Common myeloid progenitor, CD34-positive (primary cell): ENCODE measurements around the gene RPS28.

Experiments
- CTCF ChIA-PET: fragments of 350-600 bp; sonication (Branson Sonifier 250); formaldehyde crosslinking; loops from one replicate; lab custom pipeline; 2021; ENCODE audit warnings: antibody characterized with exemption; lab: Charles Lee
- POLR2A ChIA-PET: fragments of 350-600 bp; sonication (Branson Sonifier 250); formaldehyde crosslinking; loops from one replicate; lab custom pipeline; 2021; ENCODE audit warnings: antibody characterized with exemption; lab: Charles Lee
- DNase-seq, 3 donors: peaks; one replicate each; pipeline versions ENCODE4 v3.0.0 to v3.0.0-alpha.2; 2013
- H3K27ac ChIP-seq, 2 experiments: 1 replicate in 1 of 2; 2 replicates in 1 of 2; pipeline ENCODE4 v1.7.0; 2013; ENCODE audit warnings: inconsistent platforms in 2 of 2, low read length in 2 of 2, mild to moderate bottlenecking in 2 of 2, low read depth in 1 of 2, moderate library complexity in 1 of 2; ENCODE audit not compliant: severe bottlenecking in 2 of 2, insufficient read depth in 1 of 2, poor library complexity in 1 of 2
- H3K27me3 ChIP-seq, 5 experiments: replicated peaks in 2 of 5; 1 replicate in 3 of 5; 2 replicates in 2 of 5; pipeline versions ENCODE4 v1.6.1 to v1.7.0; 2013; ENCODE audit warnings: low read length in 4 of 5, mild to moderate bottlenecking in 2 of 5, moderate library complexity in 2 of 5, inconsistent platforms in 1 of 5; ENCODE audit not compliant: insufficient read depth in 5 of 5, control insufficient read depth in 4 of 5
- H3K36me3 ChIP-seq, 4 experiments: 1 replicate in 2 of 4; 2 replicates in 2 of 4; pipeline versions ENCODE4 v1.6.1 to v1.7.0; 2013; ENCODE audit warnings: low read length in 3 of 4, control low read depth in 1 of 4, mild to moderate bottlenecking in 1 of 4; ENCODE audit not compliant: control insufficient read depth in 4 of 4, insufficient read depth in 4 of 4
- H3K4me1 ChIP-seq, 4 experiments: 1 replicate in 3 of 4; 2 replicates in 1 of 4; pipeline versions ENCODE4 v1.6.1 to v1.7.1; 2013; ENCODE audit warnings: low read length in 3 of 4, mild to moderate bottlenecking in 3 of 4, control low read depth in 1 of 4, inconsistent platforms in 1 of 4, moderate library complexity in 1 of 4; ENCODE audit not compliant: control insufficient read depth in 4 of 4, insufficient read depth in 4 of 4; ENCODE audit errors: control extremely low read depth in 1 of 4
- H3K4me3 ChIP-seq, 7 experiments: 1 replicate in 4 of 7; 2 replicates in 3 of 7; pipeline versions ENCODE4 v1.5.1 to v1.7.0; 2013; ENCODE audit warnings: mild to moderate bottlenecking in 7 of 7, low read length in 6 of 7, moderate library complexity in 6 of 7, inconsistent platforms in 2 of 7, low read depth in 2 of 7, control low read depth in 1 of 7; ENCODE audit not compliant: insufficient read depth in 4 of 7, control insufficient read depth in 1 of 7; ENCODE audit errors: extremely low read depth in 1 of 7
- H3K9me3 ChIP-seq, 5 experiments: 1 replicate in 4 of 5; 2 replicates in 1 of 5; pipeline versions ENCODE4 v1.6.1 to v1.7.1; 2013; ENCODE audit warnings: low read length in 4 of 5, mild to moderate bottlenecking in 2 of 5, inconsistent platforms in 1 of 5, low read depth in 1 of 5, moderate library complexity in 1 of 5; ENCODE audit not compliant: control insufficient read depth in 4 of 5, insufficient read depth in 2 of 5; ENCODE audit errors: control extremely low read depth in 1 of 5
- WGBS: methylation state at CpG from one replicate; pipeline ENCODE4 v1.1.5; 2013; ENCODE audit not compliant: insufficient coverage; 5-methylcytosine and 5-hydroxymethylcytosine counted together

RPS28 gene

GRCh38 chr19:8366961-8367326 lies 45.6 kb downstream of the RPS28 start:
- ChIA-PET CTCF (interaction anchor here (1.6 kb wide), 1 partner anchor 13 kb away, joined by 7 read pairs; no protein-coding TSS in a partner anchor), POLR2A (interaction anchor here (1.6 kb wide), 1 partner anchor 23 kb away, joined by 4 read pairs; the partner anchor contains the start of gene RAB11B)
- no peaks in the 10 kb centered on the region for H3K36me3 ChIP-seq
- H3K27ac ChIP-seq = no peak overlapping the region
- 82% methylated on average over 8 of the region's 13 CpGs for WGBS
- H3K4me3 ChIP-seq = no peak overlapping the region
- DNase-seq = no peak
- H3K4me1 ChIP-seq = peaks cover 0 to 45% (median 33%) of the 10 kb centered on the region in 4 experiments
- peaks cover 0 to 59% (median 21%) of the 10 kb centered on the region in 5 experiments for H3K27me3 ChIP-seq
- no peaks in the 10 kb centered on the region for H3K9me3 ChIP-seq

GRCh38 chr19:8367327-8368001 lies 46.2 kb downstream of the RPS28 start:
- H3K27ac ChIP-seq = no peak overlapping the region
- peaks cover 0 to 54% (median 21%) of the 10 kb centered on the region in 5 experiments for H3K27me3 ChIP-seq
- peaks cover 0 to 41% (median 31%) of the 10 kb centered on the region in 4 experiments for H3K4me1 ChIP-seq
- POLR2A ChIA-PET = interaction anchor here (1.6 kb wide), 1 partner anchor 22 kb away, joined by 4 read pairs; the partner anchor contains the start of gene RAB11B
- H3K9me3 ChIP-seq = no peaks in the 10 kb centered on the region
- no peak for DNase-seq
- CTCF ChIA-PET = interaction anchor here (0.7 to 1.6 kb wide), 3 partner anchors 10 to 77 kb away, joined by 3 to 7 read pairs (median 3); partner anchors contain the start of gene HNRNPM
- H3K4me3 ChIP-seq = peak overlapping the region in 2 of 7 experiments; percentile 1 to 28
- H3K36me3 ChIP-seq = no peaks in the 10 kb centered on the region
- WGBS = 27% methylated on average over 18 of the region's 23 CpGs

- 95% methylated on average over 10 of the region's 19 CpGs for WGBS
- CTCF ChIA-PET = interaction anchor here (0.8 to 2.1 kb wide), 5 partner anchors 12 to 17 kb away, joined by 3 to 10 read pairs (median 3); no protein-coding TSS in a partner anchor
- POLR2A ChIA-PET = no interaction called here
- Histone ChIP-seq H3K27me3 (peaks cover 0 to 28% (median 12%) of the 10 kb centered on the region in 5 experiments), H3K36me3 (peaks cover 0 to 6% (median 0%) of the 10 kb centered on the region in 4 experiments), H3K4me3 (no peak overlapping the region), H3K4me1 (peaks cover 0 to 24% (median 20%) of the 10 kb centered on the region in 4 experiments), H3K9me3 (no peaks in the 10 kb centered on the region), H3K27ac (no peak overlapping the region)
- no peak for DNase-seq
Measured at GRCh38 chr19:8370176-8371010, 49.1 kb downstream of the RPS28 start.

- ChIA-PET CTCF (interaction anchor here (1.0 to 2.1 kb wide), 3 partner anchors 13 to 18 kb away, joined by 3 to 10 read pairs (median 3); no protein-coding TSS in a partner anchor), POLR2A (no interaction called here)
- H3K27ac ChIP-seq = no peak overlapping the region
- DNase-seq = peak; percentile 52 to 92 (median 85)
- peak overlapping the region in 1 of 7 experiments; percentile 8 for H3K4me3 ChIP-seq
- WGBS = 78% methylated on average over 25 of the region's 28 CpGs
- H3K9me3 ChIP-seq = no peaks in the 10 kb centered on the region
- peaks cover 0 to 20% (median 7%) of the 10 kb centered on the region in 5 experiments for H3K27me3 ChIP-seq
- peaks cover 0 to 24% (median 20%) of the 10 kb centered on the region in 4 experiments for H3K4me1 ChIP-seq
- H3K36me3 ChIP-seq = peaks cover 0 to 6% (median 0%) of the 10 kb centered on the region in 4 experiments
Measured at GRCh38 chr19:8371011-8371804, 49.9 kb downstream of the RPS28 start.
